GM18868 (cell line): ENCODE measurements around the gene SPATA45.
"Not testable (repeated sequence)": the region's sequence is repeated elsewhere in the genome, so short reads cannot be mapped to it uniquely, and the experiment has no call there.

Experiments used
- ATAC-seq: cut with Tn5 transposase; IDR thresholded peaks from one replicate; pipeline ENCODE4 v1.9.1; 2021; ENCODE audit warnings: mild to moderate bottlenecking, moderate library complexity; ENCODE audit not compliant: unreplicated experiment

The SPATA45 gene

DNA sequence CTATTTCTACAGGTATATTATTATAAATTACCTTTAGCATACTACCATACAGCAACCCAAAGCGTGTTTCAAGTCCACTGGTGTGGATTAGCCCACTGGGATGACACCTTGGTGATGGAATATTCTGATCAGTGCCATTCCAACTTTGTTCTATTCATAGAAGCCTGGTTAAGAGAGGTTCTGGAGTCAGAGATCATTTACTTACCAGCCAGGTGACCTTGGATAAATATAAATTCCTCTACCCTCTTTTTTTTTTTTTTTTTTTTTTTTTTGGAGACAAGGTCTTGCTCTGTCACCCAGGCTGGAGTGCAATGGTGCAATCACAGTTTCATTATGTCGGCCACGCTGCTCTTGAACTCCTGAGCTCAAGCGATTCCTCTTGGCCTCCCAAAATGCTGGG, at the start of gene SPATA45:
Gene SPATA45 (minus strand): TSS at position 101 of the 400 bp plus-strand sequence. CDS start 11,500 bp downstream, outside the sequence.
- ATAC-seq: no peak

DNA sequence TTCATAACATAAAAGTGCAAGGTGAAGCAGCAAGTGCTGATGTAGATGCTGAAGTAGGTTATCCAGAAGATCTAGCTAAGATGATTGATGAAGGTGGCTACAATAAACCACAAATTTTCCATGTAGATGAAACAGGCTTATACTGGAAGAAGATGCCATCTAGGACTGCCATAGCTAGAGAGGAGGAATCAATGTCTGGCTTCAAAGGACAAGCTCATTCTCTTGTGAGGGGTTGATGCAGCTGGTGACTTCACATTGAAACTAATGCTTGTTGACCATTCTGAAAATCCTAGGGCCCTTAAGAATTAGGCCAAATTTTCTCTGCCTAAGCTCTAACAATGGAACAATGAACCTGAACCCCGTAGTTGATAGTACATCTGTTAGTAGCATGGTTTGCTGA, 44.7 kb upstream of the SPATA45 start:
- ATAC-seq: no peak

DNA sequence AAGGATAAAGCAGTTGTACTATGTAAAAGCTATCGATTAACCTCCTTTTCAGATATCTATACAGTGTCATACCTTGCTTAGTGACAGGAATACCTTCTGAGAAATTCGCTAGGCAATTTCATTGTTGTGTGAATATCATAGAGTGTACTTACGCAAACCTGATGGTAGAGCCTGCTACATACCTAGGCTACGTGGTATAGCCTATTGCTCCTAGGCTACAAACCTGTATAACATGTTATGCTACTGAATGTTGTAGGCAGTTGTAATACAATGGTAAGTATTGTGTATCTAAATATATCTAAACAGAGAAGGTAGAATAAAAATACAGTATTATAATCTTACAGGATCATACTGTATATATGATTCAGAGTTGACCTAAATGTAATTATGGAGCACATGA, 37.1 kb upstream of the SPATA45 start:
- no peak for ATAC-seq

DNA sequence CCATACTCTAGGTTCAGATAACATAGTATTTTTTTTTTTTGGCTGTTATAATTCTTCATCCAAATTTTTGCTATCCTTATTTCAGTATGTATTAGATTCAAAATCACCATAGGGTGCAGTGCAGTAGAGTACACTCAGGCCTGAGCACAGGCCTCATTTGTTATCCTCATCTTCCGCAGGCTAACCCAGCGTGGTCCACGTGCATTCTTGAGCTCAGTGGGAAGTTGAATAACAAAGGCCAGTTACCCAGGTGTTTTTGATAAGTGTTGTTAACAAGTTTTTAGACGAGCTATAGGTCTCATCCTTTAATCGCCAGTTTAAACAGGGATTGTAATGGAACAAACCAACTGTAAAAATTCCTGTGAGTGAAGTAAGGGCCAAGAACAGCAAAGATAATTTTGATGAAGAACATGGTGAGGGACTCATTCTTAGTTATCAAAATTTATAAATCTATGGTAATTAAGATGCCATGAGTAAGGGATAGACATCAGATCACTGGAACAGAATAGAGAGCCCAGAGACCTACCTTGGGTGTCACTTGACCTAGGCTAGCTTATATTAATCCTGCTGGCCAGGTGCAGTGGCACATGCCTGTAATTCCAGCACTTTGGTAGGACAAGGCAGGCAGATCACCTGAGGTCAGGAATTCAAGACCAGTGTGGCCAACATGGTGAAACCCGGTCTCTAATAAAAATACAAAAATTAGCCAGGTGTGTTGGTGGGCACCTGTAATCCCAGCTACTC, 32.7 kb upstream of the SPATA45 start:
- ATAC-seq: no peak

DNA sequence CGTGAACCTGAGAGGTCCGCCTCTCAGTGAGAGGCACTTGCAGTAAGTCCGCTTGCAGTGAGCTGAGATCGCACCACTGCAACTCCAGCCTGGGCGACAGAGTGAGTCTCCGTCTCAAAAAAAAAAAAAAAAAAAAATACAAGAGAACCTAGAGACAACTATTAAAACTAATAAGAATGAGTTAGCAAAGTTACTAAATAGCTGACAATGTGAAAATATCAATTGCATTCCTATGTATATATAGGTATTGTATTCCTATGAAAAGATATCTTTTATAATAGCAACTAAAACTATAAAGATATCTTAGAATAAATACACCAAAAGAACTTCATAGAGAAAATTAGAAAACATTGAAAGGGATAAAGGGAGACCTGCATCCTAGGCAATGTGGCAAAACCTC, 31.0 kb upstream of the SPATA45 start:
- ATAC-seq: no peak

DNA sequence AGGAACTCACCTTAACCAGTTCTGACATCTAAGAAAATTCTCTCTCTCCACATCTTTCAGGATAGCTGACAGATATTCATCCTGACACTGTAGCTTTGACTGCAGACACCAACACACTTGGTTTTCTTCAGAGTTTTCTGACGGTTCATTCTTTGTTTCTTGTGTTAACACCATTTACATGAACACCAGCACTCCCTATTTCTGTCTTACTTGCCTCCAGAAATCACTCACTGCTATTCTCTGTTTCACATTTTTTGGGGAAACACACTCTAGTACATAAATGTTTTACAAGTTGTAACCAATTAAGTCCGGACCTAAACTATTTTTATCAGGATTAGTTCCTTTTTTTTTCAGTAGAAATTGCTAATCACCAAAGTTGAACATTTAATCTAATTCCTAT, 26.1 kb upstream of the SPATA45 start:
- ATAC-seq: peak; percentile 93

DNA sequence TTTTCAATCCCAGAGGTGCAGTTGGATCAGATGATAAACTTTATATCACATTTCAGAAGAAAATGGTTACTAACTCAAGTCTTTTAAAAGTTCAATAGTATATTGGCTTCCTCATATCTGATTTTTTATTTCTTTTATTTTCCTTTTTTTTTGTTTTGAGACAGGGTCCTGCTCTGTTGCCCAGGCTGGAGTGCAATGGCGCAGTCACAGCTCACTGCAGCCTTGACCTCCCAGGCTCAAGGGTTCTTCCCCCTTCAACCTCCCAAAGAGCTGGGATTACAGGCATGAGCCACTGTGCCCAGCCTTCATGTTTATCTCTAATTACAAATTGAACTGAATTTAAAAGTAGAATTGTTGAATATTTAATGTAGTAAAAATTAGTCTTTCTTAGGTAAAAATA, 24.5 kb upstream of the SPATA45 start:
- ATAC-seq: no peak

DNA sequence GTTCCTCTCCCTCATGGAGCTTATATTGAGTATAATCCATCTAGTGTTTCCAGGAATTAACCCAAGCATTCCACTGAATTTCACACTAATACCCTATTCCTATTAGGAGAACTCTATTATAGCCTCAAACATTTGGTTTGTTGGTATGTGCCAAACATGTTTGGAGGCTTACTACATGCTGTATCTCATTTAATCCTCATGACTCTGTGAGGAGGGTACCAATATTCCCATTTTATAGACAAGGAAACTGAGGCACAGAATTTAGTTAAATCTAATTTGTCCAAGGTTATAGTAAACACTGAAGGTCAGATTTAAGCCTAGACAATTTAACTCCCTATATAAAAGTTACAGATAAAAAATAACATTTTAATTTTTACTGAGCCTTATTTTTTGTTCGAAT, 19.7 kb upstream of the SPATA45 start:
- ATAC-seq: no peak

DNA sequence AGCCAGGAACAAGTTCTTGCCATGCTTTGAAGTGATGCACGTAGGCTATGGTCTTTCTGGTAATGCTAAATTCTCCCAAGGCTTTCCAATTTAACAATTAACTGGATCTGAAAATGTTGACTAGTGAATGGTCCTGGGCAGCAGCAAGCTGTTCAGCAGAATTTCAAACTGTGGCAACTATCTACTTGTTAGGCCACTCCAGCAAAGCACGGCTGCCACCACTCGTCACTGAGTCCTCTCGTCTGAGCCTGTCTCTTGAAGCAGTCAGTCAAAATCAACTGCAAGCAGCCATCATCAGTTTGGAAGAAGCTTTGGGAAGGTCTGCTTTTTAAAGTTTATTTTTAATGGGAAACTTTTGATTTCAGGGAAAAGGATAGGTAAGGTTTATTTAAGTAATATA, 16.8 kb upstream of the SPATA45 start:
- no peak for ATAC-seq

DNA sequence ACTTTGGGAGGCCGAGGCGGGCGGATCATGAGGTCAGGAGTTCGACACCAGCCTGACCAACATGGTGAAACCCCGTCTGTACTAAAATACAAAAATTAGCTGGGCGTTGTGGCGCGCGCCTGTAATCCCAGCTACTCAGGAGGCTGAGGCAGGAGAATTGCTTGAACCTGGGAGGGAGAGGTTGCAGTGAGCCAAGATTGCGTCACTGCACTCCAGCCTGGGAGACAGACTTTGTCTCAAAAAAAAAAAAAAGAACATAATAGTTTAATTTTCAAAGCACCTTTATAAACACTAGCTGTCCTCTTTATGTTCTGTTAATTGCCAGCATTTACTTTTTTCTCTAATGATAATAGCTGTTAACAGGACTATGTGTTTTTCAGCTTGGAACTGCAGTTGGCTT, 15.9 kb upstream of the SPATA45 start:
- ATAC-seq: not testable (repeated sequence)

DNA sequence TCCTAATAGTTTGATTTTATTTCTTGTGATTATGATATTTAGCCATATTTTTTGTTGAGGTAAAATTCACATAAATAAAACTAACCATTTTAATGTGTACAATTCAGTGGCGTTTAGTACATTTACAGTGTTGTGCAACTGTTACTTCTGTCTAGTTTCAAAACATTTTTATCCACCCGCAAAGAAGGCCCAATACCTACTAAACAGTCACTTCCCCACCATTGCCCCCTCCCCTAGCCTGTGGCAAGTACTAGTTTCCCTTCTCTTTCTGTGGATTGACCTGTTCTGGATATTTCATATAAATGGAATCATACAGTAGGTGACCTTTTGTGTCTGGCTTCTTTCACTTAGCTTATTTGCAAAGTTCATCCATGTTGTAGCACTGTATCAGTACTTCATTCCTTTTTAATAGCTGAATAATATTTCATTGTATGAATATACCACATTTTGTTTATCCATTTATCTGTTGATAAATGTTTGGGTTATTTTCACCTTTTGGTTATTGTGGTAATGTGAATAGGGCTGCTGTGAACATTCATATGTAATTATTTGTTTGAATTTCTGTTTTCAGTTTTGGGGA, 14.8 kb upstream of the SPATA45 start:
- ATAC-seq: no peak

DNA sequence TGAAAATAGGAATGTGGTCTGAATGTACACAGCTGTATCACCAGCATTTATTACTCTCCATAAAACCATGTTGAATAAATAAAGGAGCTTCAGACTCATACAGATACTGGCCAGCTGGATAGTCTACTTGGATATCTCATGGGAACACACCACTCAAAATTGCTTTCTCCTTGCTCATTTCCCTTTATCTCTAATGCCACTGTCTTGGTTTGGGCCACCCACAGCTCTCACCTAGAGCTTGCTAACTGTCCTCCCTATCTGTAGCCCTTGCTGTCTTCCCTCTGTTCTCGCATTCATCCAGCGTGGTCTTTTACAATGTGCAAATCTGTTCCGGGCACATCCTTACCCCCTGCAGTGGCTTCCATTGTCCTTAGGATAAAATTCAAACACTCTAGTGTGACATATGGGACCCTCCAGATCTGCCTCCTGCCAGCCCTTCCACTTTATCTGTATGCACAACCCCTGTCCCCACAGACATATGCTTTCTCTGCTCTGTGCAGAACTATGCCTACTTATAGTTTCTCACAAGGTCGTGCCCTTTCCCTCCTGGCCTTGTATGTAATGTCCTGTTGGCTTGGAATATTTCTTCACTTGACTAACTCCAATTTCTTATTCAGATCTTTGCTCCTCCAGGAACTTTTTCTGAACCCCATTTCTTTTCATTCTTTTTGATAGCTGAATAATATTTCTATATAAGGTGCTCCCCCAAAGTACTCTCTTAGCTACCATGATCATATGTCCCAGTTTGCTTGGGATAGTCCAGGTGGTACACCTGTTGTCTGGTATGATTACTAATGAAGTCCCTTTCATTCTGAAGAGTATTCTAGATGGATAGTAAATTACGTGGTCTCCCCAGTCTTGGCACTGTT, 13.5 kb upstream of the SPATA45 start:
- no peak for ATAC-seq

DNA sequence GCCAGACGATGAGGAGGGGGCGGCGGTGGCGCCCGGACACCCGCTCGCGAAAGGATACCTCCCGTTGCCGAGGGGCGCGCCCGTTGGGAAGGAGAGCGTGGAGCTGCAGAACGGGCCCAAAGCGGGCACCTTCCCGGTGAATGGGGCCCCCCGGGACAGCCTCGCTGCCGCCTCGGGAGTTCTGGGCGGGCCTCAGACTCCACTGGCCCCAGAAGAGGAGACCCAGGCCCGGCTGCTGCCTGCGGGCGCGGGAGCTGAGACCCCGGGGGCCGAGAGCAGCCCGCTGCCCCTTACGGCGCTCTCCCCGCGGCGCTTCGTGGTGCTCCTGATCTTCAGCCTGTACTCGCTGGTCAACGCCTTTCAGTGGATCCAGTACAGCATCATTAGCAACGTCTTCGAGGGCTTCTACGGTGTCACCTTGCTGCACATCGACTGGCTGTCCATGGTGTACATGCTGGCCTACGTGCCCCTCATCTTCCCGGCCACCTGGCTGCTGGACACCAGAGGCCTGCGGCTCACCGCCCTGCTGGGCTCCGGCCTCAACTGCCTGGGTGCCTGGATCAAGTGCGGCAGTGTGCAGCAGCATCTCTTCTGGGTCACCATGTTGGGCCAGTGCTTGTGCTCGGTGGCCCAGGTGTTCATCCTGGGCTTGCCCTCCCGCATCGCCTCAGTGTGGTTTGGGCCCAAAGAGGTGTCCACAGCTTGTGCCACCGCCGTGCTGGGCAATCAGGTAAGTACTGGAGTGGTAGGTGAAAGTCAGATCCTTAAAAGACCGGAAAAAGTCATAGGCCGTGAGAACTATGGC, 11.2 kb upstream of the SPATA45 start:
- peak; percentile 14 for ATAC-seq

DNA sequence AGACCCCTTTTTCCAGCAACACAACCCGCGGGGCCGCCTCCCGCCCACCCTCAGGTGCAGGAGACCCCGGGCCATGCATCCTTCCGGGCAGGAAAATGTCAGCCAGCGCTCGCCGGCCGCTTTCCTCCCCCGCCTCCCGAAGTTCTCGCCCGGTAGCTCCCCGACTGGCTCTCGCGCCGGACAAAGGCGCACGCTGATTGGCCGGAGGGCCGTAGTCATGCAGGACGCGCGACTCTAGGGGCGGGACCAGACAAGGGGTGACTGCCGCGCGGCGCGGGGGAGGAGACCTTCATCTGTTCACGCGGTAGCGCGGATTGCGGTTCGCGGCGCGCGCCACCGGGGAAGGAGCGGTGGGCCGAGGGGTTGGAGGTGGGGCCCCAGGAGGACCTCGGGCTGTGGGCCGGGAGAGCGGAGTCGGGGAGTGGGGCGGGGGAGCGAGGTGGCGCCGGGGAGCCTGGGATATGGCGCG, 10.6 kb upstream of the SPATA45 start, which contains the start of gene FLVCR1:
Gene FLVCR1 (plus strand): TSS at position 284 of the 469 bp plus-strand sequence. CDS start 178 bp downstream, at position 462.
- peak; percentile 98 for ATAC-seq

DNA sequence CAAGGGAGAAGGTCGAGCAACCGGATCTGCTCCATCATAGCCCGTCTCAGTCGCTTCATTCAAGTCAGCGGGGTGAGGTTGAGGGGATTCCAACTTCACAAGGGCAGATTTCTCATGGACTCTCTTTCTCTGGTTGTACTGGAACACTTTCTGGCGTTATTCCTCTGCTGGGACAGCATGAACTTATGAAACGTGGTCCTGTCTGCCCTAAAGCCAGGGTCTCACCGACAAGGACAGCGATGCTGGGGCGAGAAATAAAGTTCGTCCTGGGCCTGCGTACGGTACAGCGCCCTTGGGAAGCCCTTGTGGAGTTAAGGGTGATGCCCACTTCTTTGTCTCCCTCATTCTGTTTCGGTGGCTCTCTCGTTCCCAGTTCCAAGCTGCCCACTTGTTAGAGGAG, 9.3 kb upstream of the SPATA45 start:
- no peak for ATAC-seq

DNA sequence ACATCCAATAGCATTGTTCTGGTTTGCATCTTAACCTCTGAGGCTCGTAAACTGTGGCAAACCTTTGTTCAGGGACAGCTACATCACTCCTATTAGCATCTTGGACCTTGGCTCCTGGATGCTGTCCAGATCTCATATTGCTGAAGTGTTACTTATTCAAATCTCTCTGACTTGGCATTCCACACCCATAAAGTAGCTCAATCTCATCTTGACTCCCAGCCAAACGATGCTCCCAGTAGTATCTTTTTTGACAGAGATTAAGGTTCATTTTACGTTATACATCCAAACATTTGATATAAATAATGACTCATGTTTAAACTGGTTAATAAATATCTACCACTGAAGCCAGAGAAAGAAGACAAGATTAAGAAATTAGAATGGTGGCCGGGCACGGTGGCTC, 6.2 kb upstream of the SPATA45 start:
- ATAC-seq: no peak

DNA sequence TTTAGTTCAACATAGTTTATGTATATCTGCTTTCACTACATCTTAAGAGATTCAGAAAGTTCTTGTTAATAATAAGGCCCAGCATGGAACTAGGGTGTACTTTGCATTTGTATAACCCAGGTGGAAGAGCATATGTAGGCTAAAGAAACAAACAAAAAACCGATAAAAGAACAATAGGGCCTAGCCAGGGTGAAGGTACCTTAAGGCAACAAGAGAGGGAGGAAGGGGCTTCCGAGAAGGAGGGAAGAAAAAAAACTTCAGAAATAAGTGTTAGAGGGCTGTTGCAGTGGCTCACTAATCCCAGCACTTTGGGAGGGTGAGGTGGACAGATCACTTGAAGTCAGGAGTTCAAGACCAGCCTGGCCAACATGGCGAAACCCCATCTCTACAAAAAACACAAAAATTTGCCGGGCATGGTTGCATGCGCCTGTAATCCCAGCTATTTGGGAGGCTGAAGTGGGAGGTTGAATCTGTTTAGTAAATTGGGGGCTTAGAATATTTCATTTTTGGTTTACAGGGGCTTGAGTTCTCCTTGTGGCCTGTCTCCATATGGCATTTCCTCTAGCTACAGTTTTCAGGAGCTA, 4.7 kb upstream of the SPATA45 start:
- no peak for ATAC-seq

DNA sequence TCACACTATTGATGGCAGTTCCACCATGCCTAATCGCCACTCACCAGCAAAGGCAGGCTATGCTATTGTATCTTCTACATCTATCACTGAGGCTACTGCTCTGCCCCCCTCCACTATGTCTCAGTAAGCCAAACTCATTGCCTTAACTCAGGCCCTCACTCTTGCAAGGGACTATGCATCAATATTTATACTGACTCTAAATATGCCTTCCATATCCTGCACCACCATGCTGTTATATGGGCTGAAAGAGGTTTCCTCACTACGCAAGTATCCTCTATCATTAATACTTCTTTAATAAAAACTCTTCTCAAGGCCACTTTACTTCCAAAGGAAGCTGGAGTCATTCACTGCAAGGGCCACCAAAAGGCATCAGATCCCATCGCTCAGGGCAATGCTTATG, 2.9 kb downstream of the SPATA45 start:
- ATAC-seq: not testable (repeated sequence)

DNA sequence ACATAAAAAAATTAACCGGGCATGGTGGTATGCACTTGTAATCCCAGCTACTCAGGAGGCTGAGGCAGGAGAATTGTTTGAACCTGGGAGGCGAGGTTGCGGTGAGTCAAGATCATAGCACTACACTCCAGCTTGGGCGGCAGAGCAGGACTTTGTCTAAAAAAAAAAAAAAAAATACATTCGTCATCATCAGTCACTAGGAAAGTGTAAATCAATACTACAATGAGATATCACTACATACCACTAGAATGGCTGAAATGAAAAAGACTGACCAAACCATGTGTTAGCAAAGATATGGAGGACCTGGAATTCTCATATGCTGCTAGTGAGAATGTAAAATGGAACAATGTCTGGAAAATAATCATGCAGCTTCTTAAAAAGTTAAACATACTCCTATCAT, 9.3 kb downstream of the SPATA45 start:
- no peak for ATAC-seq
